Measurements from ENCODE around the gene NCL. TPM values are rescaled to one million over a fixed set of nuclear protein-coding genes. Genes with fewer than 3 reads are reported as not detected.
"Not testable (repeated sequence)": the region's sequence is repeated elsewhere in the genome, so short reads cannot be mapped to it uniquely, and the experiment has no call there.

NCL gene
- total RNA-seq, 2 donors from 2014 or later: 385 to 428 TPM

- DNase-seq (no peak), ATAC-seq (no peak)
- H3K9me3 ChIP-seq (ENCODE audit: control insufficient read depth, low read length, poor library complexity, severe bottlenecking): no peaks in the 10 kb centered on the region
- H3K4me3 Mint-ChIP-seq: no peak overlapping the region
- H3K27me3 Mint-ChIP-seq: peaks cover 52% of the 10 kb centered on the region
- no peak overlapping the region for H3K27ac Mint-ChIP-seq
- H3K4me1 Mint-ChIP-seq: no peaks in the 10 kb centered on the region
- peaks cover 5% of the 10 kb centered on the region for H3K36me3 Mint-ChIP-seq (ENCODE audit: low read depth)
Observed at GRCh38 chr2:231413921-231414476, 50.3 kb downstream of the NCL start.

GRCh38 chr2:231413456-231413855 lies 50.8 kb downstream of the NCL start:
- Mint-ChIP-seq H3K4me3 (no peak overlapping the region), H3K4me1 (no peaks in the 10 kb centered on the region), H3K27ac (no peak overlapping the region), H3K27me3 (peaks cover 47% of the 10 kb centered on the region), H3K36me3 (ENCODE audit: low read depth) (peaks cover 5% of the 10 kb centered on the region)
- DNase-seq: no peak
- no peaks in the 10 kb centered on the region for H3K9me3 ChIP-seq (ENCODE audit: control insufficient read depth, low read length, poor library complexity, severe bottlenecking)
- no peak for ATAC-seq

GRCh38 chr2:231412618-231412963 lies 51.7 kb downstream of the NCL start:
- Mint-ChIP-seq H3K27ac (no peak overlapping the region), H3K4me1 (no peaks in the 10 kb centered on the region), H3K27me3 (peaks cover 51% of the 10 kb centered on the region), H3K4me3 (peak overlapping the region; percentile 9), H3K36me3 (ENCODE audit: low read depth) (peaks cover 5% of the 10 kb centered on the region)
- no peaks in the 10 kb centered on the region for H3K9me3 ChIP-seq (ENCODE audit: control insufficient read depth, low read length, poor library complexity, severe bottlenecking)
- no peak for DNase-seq
- ATAC-seq: no peak

GRCh38 chr2:231411831-231412617 lies 52.3 kb downstream of the NCL start:
- H3K9me3 ChIP-seq (ENCODE audit: control insufficient read depth, low read length, poor library complexity, severe bottlenecking): no peaks in the 10 kb centered on the region
- Mint-ChIP-seq H3K4me1 (no peaks in the 10 kb centered on the region), H3K27ac (no peak overlapping the region), H3K27me3 (peaks cover 51% of the 10 kb centered on the region), H3K4me3 (peak overlapping the region; percentile 60), H3K36me3 (ENCODE audit: low read depth) (peaks cover 5% of the 10 kb centered on the region)
- DNase-seq (peak in 2 of 3 donors; percentile 26 to 45), ATAC-seq (peak; percentile 92)

GRCh38 chr2:231411237-231411636 lies 53.0 kb downstream of the NCL start:
- H3K27me3 Mint-ChIP-seq: peaks cover 47% of the 10 kb centered on the region
- no peak overlapping the region for H3K27ac Mint-ChIP-seq
- no peaks in the 10 kb centered on the region for H3K9me3 ChIP-seq (ENCODE audit: control insufficient read depth, low read length, poor library complexity, severe bottlenecking)
- H3K4me3 Mint-ChIP-seq: peak overlapping the region; percentile 16
- no peaks in the 10 kb centered on the region for H3K4me1 Mint-ChIP-seq
- peaks cover 5% of the 10 kb centered on the region for H3K36me3 Mint-ChIP-seq (ENCODE audit: low read depth)
- ATAC-seq (no peak), DNase-seq (no peak)

- H3K4me1 Mint-ChIP-seq: peaks cover 6% of the 10 kb centered on the region
- no peak overlapping the region for H3K4me3 Mint-ChIP-seq
- no peak overlapping the region for H3K27ac Mint-ChIP-seq
- peaks cover 40% of the 10 kb centered on the region for H3K27me3 Mint-ChIP-seq
- H3K36me3 Mint-ChIP-seq (ENCODE audit: low read depth): peaks cover 5% of the 10 kb centered on the region
- no peaks in the 10 kb centered on the region for H3K9me3 ChIP-seq (ENCODE audit: control insufficient read depth, low read length, poor library complexity, severe bottlenecking)
- ATAC-seq: no peak
- DNase-seq: no peak
Observed at GRCh38 chr2:231410293-231411004, 53.8 kb downstream of the NCL start.

GRCh38 chr2:231409776-231410175 lies 54.5 kb downstream of the NCL start:
- H3K27me3 Mint-ChIP-seq: peaks cover 33% of the 10 kb centered on the region
- H3K36me3 Mint-ChIP-seq (ENCODE audit: low read depth): peaks cover 5% of the 10 kb centered on the region
- H3K27ac Mint-ChIP-seq: no peak overlapping the region
- H3K4me3 Mint-ChIP-seq: no peak overlapping the region
- ATAC-seq (no peak), DNase-seq (no peak)
- no peaks in the 10 kb centered on the region for H3K9me3 ChIP-seq (ENCODE audit: control insufficient read depth, low read length, poor library complexity, severe bottlenecking)
- H3K4me1 Mint-ChIP-seq: peaks cover 9% of the 10 kb centered on the region

- H3K4me3 Mint-ChIP-seq; H3K27ac Mint-ChIP-seq; H3K36me3 Mint-ChIP-seq (ENCODE audit: low read depth); ATAC-seq; H3K9me3 ChIP-seq (ENCODE audit: control insufficient read depth, low read length, poor library complexity, severe bottlenecking); DNase-seq; H3K4me1 Mint-ChIP-seq: not testable (repeated sequence)
- H3K27me3 Mint-ChIP-seq: peaks cover 24% of the 10 kb centered on the region
Observed at GRCh38 chr2:231408304-231408703, 56.0 kb downstream of the NCL start.

GRCh38 chr2:231407686-231408085 lies 56.6 kb downstream of the NCL start:
- ATAC-seq, H3K4me1 Mint-ChIP-seq: not testable (repeated sequence)
- peaks cover 28% of the 10 kb centered on the region for H3K27me3 Mint-ChIP-seq

GRCh38 chr2:231405601-231406367 lies 58.5 kb downstream of the NCL start:
- ATAC-seq: peak; percentile 76
- Mint-ChIP-seq H3K27ac (peak overlapping the region; percentile 19), H3K27me3 (peaks cover 33% of the 10 kb centered on the region), H3K4me1 (peaks cover 11% of the 10 kb centered on the region)
- H3K4me3 Mint-ChIP-seq; DNase-seq; H3K9me3 ChIP-seq (ENCODE audit: control insufficient read depth, low read length, poor library complexity, severe bottlenecking); H3K36me3 Mint-ChIP-seq (ENCODE audit: low read depth): not testable (repeated sequence)

More at GRCh38 chr2:231407686-231408085, 56.6 kb downstream of the NCL start:
- not testable (repeated sequence) for H3K27ac Mint-ChIP-seq; H3K9me3 ChIP-seq (ENCODE audit: control insufficient read depth, low read length, poor library complexity, severe bottlenecking); DNase-seq; H3K4me3 Mint-ChIP-seq; H3K36me3 Mint-ChIP-seq (ENCODE audit: low read depth)

GRCh38 chr2:231404183-231404578 lies 60.1 kb downstream of the NCL start:
- not testable (repeated sequence) for H3K36me3 Mint-ChIP-seq (ENCODE audit: low read depth); H3K4me3 Mint-ChIP-seq; H3K9me3 ChIP-seq (ENCODE audit: control insufficient read depth, low read length, poor library complexity, severe bottlenecking); DNase-seq; ATAC-seq; H3K27ac Mint-ChIP-seq
- peaks cover 25% of the 10 kb centered on the region for H3K27me3 Mint-ChIP-seq
- peaks cover 11% of the 10 kb centered on the region for H3K4me1 Mint-ChIP-seq
